Heart right ventricle (tissue), 16 donors: ENCODE measurements around the gene S100P. TPM values are rescaled to one million over a fixed set of nuclear protein-coding genes. Genes with fewer than 3 reads are reported as not detected.

Experiments
- ATAC-seq, 8 donors: fragments of 200-7000 bp; cut with Tn5 transposase; one replicate each; pipeline ENCODE4 v1.9.1; 2020; ENCODE audit warnings: mild to moderate bottlenecking in 8 of 8, moderate library complexity in 8 of 8, moderate number of reproducible peaks in 1 of 8
- DNase-seq, 2 donors: peaks; one replicate each; pipeline ENCODE4 v3.0.0-alpha.2; 2020
- H3K27ac ChIP-seq, 10 donors: fragments of 200-600 bp; sonication (generic) in 2 of 10; one replicate each; pipeline versions ENCODE4 v1.5.0 to v1.8.0; 2020 to 2022; ENCODE audit warnings: mild to moderate bottlenecking in 3 of 10
- H3K27me3 ChIP-seq, 7 donors: fragments of 200-600 bp; one replicate each; pipeline ENCODE4 v1.8.0; 2021 to 2022; ENCODE audit warnings: mild to moderate bottlenecking in 2 of 7
- H3K36me3 ChIP-seq, 9 donors: fragments of 200-600 bp; sonication (generic) in 1 of 9; one replicate each; pipeline versions ENCODE4 v1.5.0 to v1.8.0; 2020 to 2022; ENCODE audit warnings: mild to moderate bottlenecking in 2 of 9
- H3K4me1 ChIP-seq, 9 donors: fragments of 200-600 bp; sonication (generic) in 1 of 9; one replicate each; pipeline versions ENCODE4 v1.5.0 to v1.8.0; 2020 to 2022; ENCODE audit warnings: mild to moderate bottlenecking in 4 of 9
- H3K4me3 ChIP-seq, 10 donors: fragments of 200-600 bp; sonication (generic) in 2 of 10; one replicate each; pipeline versions ENCODE4 v1.5.0 to v1.8.0; 2020 to 2022; ENCODE audit warnings: mild to moderate bottlenecking in 7 of 10, moderate library complexity in 2 of 10
- H3K9me3 ChIP-seq, 11 donors: fragments of 200-600 bp in 10 of 11; sonication (generic) in 2 of 11; one replicate each; pipeline versions ENCODE4 v1.5.0 to v1.8.0; 2013 to 2022; ENCODE audit warnings: mild to moderate bottlenecking in 2 of 11, control low read depth in 1 of 11, moderate library complexity in 1 of 11
- WGBS, 2 donors: extraction: QIAGEN DNeasy Blood & Tissue Kit; methylation state at CpG; one replicate each; pipeline ENCODE4 v1.1.7; 2013; ENCODE audit warnings: inconsistent platforms in 1 of 2; 5-methylcytosine and 5-hydroxymethylcytosine counted together
- intact Hi-C, 10 donors: fragments of 100-400 bp; cut with DNase I; formaldehyde crosslinking; loops; one replicate each; pipeline versions ENCODE4 v1.11.1 to v1.14.2; 2022
- polyA plus RNA-seq, 2 donors: library from polyadenylated mRNA; stranded (reverse); fragments of 200-250 nt; gene quantifications; one replicate each; pipeline ENCODE4 v1.2.3, GENCODE V29; 2013
- total RNA-seq, 10 donors: library from RNA; stranded (reverse); fragmentation: NEBNext Ultra II Directional in 3 of 10; extraction: Animal tissue kit (Norgen Biotek cat#: 25700) in 3 of 10; gene quantifications; one replicate each; pipeline versions ENCODE4 v1.2.1 to v1.2.4, GENCODE V29; 2021 to 2023
- TF ChIP-seq, protein P1 (sequence below), 9 donors: fragments of 200-600 bp; sonication (generic) in 2 of 9; IDR thresholded peaks; one replicate each; pipeline versions ENCODE4 v1.5.0 to v1.8.0; 2021 to 2022; ENCODE audit warnings: antibody characterized with exemption in 9 of 9, mild to moderate bottlenecking in 5 of 9, moderate library complexity in 1 of 9
- donor health status: Arrhythmogenic right ventricular cardiomyopathy.
- donor health status: ischemic (EF 13 %, LVEDD 7.1; RV severe dilation, severe dysfunction).
- donor health status: healthy with polysubstance abuse.
- donor health status: DM: no; HTN: yes; CAD: no.
- donor health status: DM: no; HTN: no; CAD: no.
- donor health status: ischemic (EF 25% LVEDD 6.9; RV normal size, moderate dysfunction).
- donor health status: ischemic (EF 25% LVEDD 5.7; RV mildly dilated, moderate dysfunction).
- donor health status: healthy.
- donor health status: DM: yes; HTN: yes; CAD: no.
- donor health status: Ischemic cardiomyopathy.
- donor health status: ischemic (EF 35%, LVEDD 5.7; RV mildly dilated, moderate dysfunction).
- donor health status: nonischemic (EF 11% LVEDD 7.7; RV severe dilation, severe dysfunction).
- donor health status: DM: yes; HTN: yes; CAD: no.
- donor health status: PGD.
- donor health status: ischemic (EF 29% LVEDD 5.4; RV normal size, mild dysfunction).
- donor health status: nonischemic (EF 23%, LVEDD 6.1; RV moderate dilation, normal function).

The S100P gene
- total and polyA plus RNA-seq, 12 donors = 0.22 to 8.2 (median 1.4) TPM; not detected in 4

DNA sequence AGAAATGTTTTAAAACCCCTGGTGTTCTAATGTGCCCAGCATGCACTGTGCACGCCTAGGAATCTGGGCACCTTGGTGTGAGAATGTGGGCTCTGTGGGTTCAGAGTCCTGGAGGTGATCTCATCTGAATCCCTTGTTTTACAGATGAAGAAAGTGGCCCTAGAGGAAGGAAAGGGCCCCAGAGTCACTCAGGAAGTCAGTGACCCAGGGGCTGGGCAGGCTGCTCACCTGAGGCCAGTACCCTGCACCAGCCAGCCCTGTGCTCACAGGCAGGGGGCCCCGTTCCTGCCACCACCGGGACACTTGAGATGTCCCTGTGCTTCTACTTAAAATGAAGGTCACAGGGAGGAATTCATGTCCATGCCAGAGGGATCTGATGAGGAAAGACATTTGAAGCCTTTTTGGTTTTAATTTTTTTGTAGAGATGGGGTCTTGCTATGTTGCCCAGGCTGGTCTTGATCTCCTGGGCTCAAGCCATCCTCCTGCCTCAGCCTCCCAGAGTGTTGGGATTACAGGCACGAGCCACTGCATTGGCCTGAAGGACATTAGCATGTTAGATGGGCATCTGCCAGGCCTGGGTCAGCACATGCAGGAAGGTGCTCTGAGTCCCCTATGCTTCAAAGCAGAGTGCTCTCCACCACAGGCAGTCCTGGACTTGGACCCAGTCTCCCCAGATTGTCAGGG is 7.4 kb upstream of the S100P start:
- WGBS, 2 donors = 62 to 75% methylated on average over 4 of the region's 4 CpGs
- Histone ChIP-seq H3K4me1 (peaks cover 0 to 35% (median 0%) of the 10 kb centered on the region in 9 donors), H3K27me3 (no peaks in the 10 kb centered on the region), H3K27ac (no peak overlapping the region), H3K4me3 (no peak overlapping the region), H3K9me3 (no peaks in the 10 kb centered on the region), H3K36me3 (no peaks in the 10 kb centered on the region)
- no peak for ATAC-seq
- TF ChIP-seq, protein P1, sequence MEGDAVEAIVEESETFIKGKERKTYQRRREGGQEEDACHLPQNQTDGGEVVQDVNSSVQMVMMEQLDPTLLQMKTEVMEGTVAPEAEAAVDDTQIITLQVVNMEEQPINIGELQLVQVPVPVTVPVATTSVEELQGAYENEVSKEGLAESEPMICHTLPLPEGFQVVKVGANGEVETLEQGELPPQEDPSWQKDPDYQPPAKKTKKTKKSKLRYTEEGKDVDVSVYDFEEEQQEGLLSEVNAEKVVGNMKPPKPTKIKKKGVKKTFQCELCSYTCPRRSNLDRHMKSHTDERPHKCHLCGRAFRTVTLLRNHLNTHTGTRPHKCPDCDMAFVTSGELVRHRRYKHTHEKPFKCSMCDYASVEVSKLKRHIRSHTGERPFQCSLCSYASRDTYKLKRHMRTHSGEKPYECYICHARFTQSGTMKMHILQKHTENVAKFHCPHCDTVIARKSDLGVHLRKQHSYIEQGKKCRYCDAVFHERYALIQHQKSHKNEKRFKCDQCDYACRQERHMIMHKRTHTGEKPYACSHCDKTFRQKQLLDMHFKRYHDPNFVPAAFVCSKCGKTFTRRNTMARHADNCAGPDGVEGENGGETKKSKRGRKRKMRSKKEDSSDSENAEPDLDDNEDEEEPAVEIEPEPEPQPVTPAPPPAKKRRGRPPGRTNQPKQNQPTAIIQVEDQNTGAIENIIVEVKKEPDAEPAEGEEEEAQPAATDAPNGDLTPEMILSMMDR (IDR thresholded peaks at IDR 0.05) = no peak
- DNase-seq = no peak
- intact Hi-C loops = no loop called here

DNA sequence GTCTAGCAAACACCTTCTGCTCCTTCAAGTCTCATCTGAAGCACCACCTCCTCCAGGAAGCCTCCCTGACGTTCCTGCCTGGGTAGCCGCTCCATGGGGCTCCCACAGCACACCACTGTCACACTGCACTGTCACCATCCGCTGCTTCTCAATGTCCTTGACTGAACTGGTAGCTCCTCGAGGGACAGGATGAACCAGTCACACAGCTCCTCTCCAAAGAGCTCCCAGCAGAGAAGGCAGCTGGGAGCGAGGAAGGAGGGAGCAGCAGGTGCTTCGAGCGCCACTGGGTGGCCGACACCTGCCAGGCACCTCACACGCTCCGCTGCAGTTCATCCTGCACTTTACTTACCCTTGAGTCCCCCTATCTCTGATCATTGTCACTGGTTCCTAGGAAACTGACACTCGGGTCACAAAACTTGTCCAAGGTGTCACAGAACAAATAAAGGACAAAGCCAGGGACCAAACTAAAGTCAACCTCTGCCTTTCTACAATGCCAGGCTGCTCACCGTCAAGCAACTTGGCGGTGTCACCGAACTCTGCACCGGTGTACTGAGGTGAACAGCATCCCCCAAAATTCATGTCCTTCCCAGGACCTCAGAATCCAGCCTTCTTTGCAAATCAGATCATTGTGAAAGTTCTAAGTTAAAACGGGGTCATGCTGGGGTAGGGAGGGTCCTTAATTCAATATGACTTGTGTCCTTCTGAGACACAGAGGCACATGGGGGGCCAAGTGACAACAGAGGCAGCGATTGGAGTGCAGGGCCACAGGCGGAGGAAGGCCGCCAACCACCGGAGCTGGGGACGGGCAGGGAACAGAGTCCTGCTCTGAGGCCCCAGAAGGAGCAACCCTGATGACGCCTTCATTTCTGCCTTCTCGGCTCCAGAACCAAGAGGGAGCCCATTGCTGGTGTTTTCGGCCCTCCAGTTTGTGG is 5.5 kb upstream of the S100P start:
- no peaks in the 10 kb centered on the region for H3K9me3 ChIP-seq
- peak overlapping the region in 1 of 10 donors; percentile 18 for H3K4me3 ChIP-seq
- ATAC-seq = no peak
- TF ChIP-seq, protein P1 (IDR thresholded peaks at IDR 0.05) = no peak
- H3K27ac ChIP-seq = peak overlapping the region in 3 of 10 donors; percentile 9 to 85 (median 15)
- H3K36me3 ChIP-seq = no peaks in the 10 kb centered on the region
- intact Hi-C loops = no loop called here
- no peaks in the 10 kb centered on the region for H3K27me3 ChIP-seq
- peaks cover 0 to 37% (median 0%) of the 10 kb centered on the region in 9 donors for H3K4me1 ChIP-seq
- DNase-seq = no peak
- WGBS, 2 donors = 88 to 90% methylated on average over 24 of the region's 24 CpGs

DNA sequence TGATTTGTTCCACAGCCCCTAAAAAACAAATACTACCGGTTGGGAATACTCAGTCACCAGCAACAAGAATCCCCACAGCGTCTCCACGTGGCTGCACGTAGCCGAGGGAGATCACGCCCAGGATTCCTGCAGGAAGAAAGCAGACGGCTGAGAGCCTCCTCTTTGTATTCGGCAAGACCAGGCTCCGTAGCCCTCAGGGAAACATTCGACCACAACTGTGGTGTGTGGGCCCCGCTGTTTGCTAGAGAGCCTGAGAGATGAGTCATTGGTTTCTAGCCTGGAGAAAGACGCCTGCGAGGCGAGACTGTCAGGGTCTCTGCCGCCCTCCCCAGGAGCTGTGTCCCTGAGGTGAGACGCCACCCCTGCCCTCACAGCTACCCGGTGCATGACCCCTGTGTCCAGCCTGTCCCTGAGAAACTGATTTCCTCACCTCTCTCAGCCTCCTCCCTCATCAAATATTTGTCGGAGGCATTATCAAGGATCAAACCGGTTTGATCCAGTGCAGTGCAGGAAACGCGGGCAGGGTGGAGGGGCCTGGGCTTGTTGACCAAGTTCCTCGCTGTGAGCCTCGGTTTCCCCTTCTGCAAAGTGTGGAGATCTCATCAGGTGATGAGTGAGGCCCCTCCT is 4.7 kb upstream of the S100P start:
- intact Hi-C loops = no loop called here
- ATAC-seq = peak in 7 of 8 donors; percentile 7 to 66 (median 46)

More for the DNA sequence above, 4.7 kb upstream of the S100P start:
- Histone ChIP-seq H3K4me1 (peaks cover 0 to 44% (median 0%) of the 10 kb centered on the region in 9 donors), H3K27ac (peak overlapping the region in 3 of 10 donors; percentile 9 to 85 (median 15)), H3K4me3 (peak overlapping the region in 1 of 10 donors; percentile 35), H3K9me3 (no peaks in the 10 kb centered on the region), H3K36me3 (no peaks in the 10 kb centered on the region), H3K27me3 (no peaks in the 10 kb centered on the region)
- WGBS, 2 donors = 45 to 50% methylated on average over 23 of the region's 23 CpGs
- DNase-seq = no peak
- TF ChIP-seq, protein P1 (IDR thresholded peaks at IDR 0.05) = no peak
